ENCODE measurements around the gene XPR1.

XPR1 gene

GRCh38 chr1:180631766-180632325 is at the start of gene XPR1:
TSS of gene XPR1 (plus strand) at chr1:180632022. CDS start at chr1:180632202, 180 bp downstream.
- peaks cover 36% of the 10 kb centered on the region for H3K79me2 ChIP-seq (ENCODE audit: insufficient read depth, low read length)
- peak within 1 kb of the TSS; percentile 96 for H2AFZ ChIP-seq (ENCODE audit: low read length)
- H3F3A ChIP-seq (ENCODE audit: low read depth) = 0 out of 2 replicates have a peak, but pooled peaks cover 6% of the 10 kb centered on the region
- peaks cover 38% of the 10 kb centered on the region for H3K4me1 ChIP-seq (ENCODE audit: insufficient read depth, low read length, poor library complexity, severe bottlenecking)
- H3K9me3 ChIP-seq (ENCODE audit: insufficient read depth, low read depth, low read length) = no peaks in the 10 kb centered on the region
- H3K4me3 ChIP-seq (ENCODE audit: low read length, poor library complexity, severe bottlenecking) = peak within 1 kb of the TSS; percentile 81
- no peaks in the 10 kb centered on the region for H3K36me3 ChIP-seq (ENCODE audit: insufficient read depth, low read length)
- H3K9ac ChIP-seq (ENCODE audit: low read depth, low read length, poor library complexity, severe bottlenecking) = peak within 1 kb of the TSS; percentile 75
- H3K9me2 ChIP-seq (replicated peaks; ENCODE audit: low read depth, low read length) = no peaks in the 10 kb centered on the region
- H3K27me3 ChIP-seq (ENCODE audit: insufficient read depth, low read length, poor library complexity, severe bottlenecking) = no peaks in the 10 kb centered on the region
- H3K4me2 ChIP-seq (ENCODE audit: low read depth, low read length, poor library complexity, severe bottlenecking) = peak within 1 kb of the TSS; percentile 92
- peak; percentile 32 for TF ChIP-seq CTCF (conservative IDR thresholded peaks at IDR 0.05; ENCODE audit: low read length)
- TF ChIP-seq EZH2phosphoT487 (IDR thresholded peaks at IDR 0.05; ENCODE audit: borderline replicate concordance) = no peak
- H4K20me1 ChIP-seq (ENCODE audit: insufficient read depth, low read length, poor library complexity, severe bottlenecking) = peaks cover 35% of the 10 kb centered on the region

- TF ChIP-seq EZH2phosphoT487 (IDR thresholded peaks at IDR 0.05; ENCODE audit: borderline replicate concordance) = no peak
- TF ChIP-seq CTCF (conservative IDR thresholded peaks at IDR 0.05; ENCODE audit: low read length) = no peak
These were observed 47.0 kb upstream of the XPR1 start for GRCh38 chr1:180584869-180585268.

GRCh38 chr1:180585994-180586359 is 45.8 kb upstream of the XPR1 start:
- Histone ChIP-seq H2AFZ (ENCODE audit: low read length) (no peak overlapping the region; the same call in 1 of the 2 replicates), H3K4me2 (ENCODE audit: low read depth, low read length, poor library complexity, severe bottlenecking) (no peak overlapping the region)
- no peak for TF ChIP-seq CTCF (conservative IDR thresholded peaks at IDR 0.05; ENCODE audit: low read length)

More at GRCh38 chr1:180584869-180585268, 47.0 kb upstream of the XPR1 start:
- H3K9ac ChIP-seq (ENCODE audit: low read depth, low read length, poor library complexity, severe bottlenecking) = no peak overlapping the region
- H4K20me1 ChIP-seq (ENCODE audit: insufficient read depth, low read length, poor library complexity, severe bottlenecking) = no peaks in the 10 kb centered on the region
- no peaks in the 10 kb centered on the region for H3K9me3 ChIP-seq (ENCODE audit: insufficient read depth, low read depth, low read length)
- no peaks in the 10 kb centered on the region for H3K79me2 ChIP-seq (ENCODE audit: insufficient read depth, low read length)
- H3K36me3 ChIP-seq (ENCODE audit: insufficient read depth, low read length) = no peaks in the 10 kb centered on the region
- H3K4me3 ChIP-seq (ENCODE audit: low read length, poor library complexity, severe bottlenecking) = no peak overlapping the region
- no peaks in the 10 kb centered on the region for H3K4me1 ChIP-seq (ENCODE audit: insufficient read depth, low read length, poor library complexity, severe bottlenecking)
- H3K9me2 ChIP-seq (replicated peaks; ENCODE audit: low read depth, low read length) = no peaks in the 10 kb centered on the region
- no peak overlapping the region for H2AFZ ChIP-seq (ENCODE audit: low read length)
- H3K4me2 ChIP-seq (ENCODE audit: low read depth, low read length, poor library complexity, severe bottlenecking) = no peak overlapping the region
- H3K27me3 ChIP-seq (ENCODE audit: insufficient read depth, low read length, poor library complexity, severe bottlenecking) = no peaks in the 10 kb centered on the region
- no peaks in the 10 kb centered on the region for H3F3A ChIP-seq (ENCODE audit: low read depth)

More at GRCh38 chr1:180585994-180586359, 45.8 kb upstream of the XPR1 start:
- Histone ChIP-seq H3K36me3 (ENCODE audit: insufficient read depth, low read length) (no peaks in the 10 kb centered on the region), H3K27me3 (ENCODE audit: insufficient read depth, low read length, poor library complexity, severe bottlenecking) (no peaks in the 10 kb centered on the region), H3K9me3 (ENCODE audit: insufficient read depth, low read depth, low read length) (no peaks in the 10 kb centered on the region), H4K20me1 (ENCODE audit: insufficient read depth, low read length, poor library complexity, severe bottlenecking) (no peaks in the 10 kb centered on the region), H3K79me2 (ENCODE audit: insufficient read depth, low read length) (no peaks in the 10 kb centered on the region), H3K4me3 (ENCODE audit: low read length, poor library complexity, severe bottlenecking) (no peak overlapping the region), H3K9me2 (replicated peaks; ENCODE audit: low read depth, low read length) (no peaks in the 10 kb centered on the region), H3F3A (ENCODE audit: low read depth) (no peaks in the 10 kb centered on the region), H3K4me1 (ENCODE audit: insufficient read depth, low read length, poor library complexity, severe bottlenecking) (no peaks in the 10 kb centered on the region), H3K9ac (ENCODE audit: low read depth, low read length, poor library complexity, severe bottlenecking) (no peak overlapping the region)

Data from Loucy (cell line).